GM12872 (cell line): ENCODE results near the gene NRDC.

ENCODE experiments used
- CTCF ChIP-seq: IDR thresholded peaks from 3 replicates; pipeline ENCODE4 v1.5.1; 2011; ENCODE audit warnings: low read depth, mild to moderate bottlenecking, low read length, moderate library complexity; ENCODE audit not compliant: insufficient read depth

NRDC gene

GRCh38 chr1:51745304-51745570 is 133.3 kb downstream of the NRDC start:
- TF ChIP-seq CTCF, result no peak

GRCh38 chr1:51744506-51745303 is 133.8 kb downstream of the NRDC start:
- no peak for TF ChIP-seq CTCF

- TF ChIP-seq CTCF, result no peak
Observed at GRCh38 chr1:51741121-51741681, 137.3 kb downstream of the NRDC start.

- TF ChIP-seq CTCF, result no peak
Observed at GRCh38 chr1:51740652-51741051, 137.9 kb downstream of the NRDC start.
